NCI-H2227 (cell line): Measurements from ENCODE around the gene TMEM158.

ENCODE experiments used
- DNase-seq: peaks from one replicate; lab custom pipeline; 2025; ENCODE audit not compliant: unreplicated experiment; lab: John Stamatoyannopoulos, UW

TMEM158 gene

DNA sequence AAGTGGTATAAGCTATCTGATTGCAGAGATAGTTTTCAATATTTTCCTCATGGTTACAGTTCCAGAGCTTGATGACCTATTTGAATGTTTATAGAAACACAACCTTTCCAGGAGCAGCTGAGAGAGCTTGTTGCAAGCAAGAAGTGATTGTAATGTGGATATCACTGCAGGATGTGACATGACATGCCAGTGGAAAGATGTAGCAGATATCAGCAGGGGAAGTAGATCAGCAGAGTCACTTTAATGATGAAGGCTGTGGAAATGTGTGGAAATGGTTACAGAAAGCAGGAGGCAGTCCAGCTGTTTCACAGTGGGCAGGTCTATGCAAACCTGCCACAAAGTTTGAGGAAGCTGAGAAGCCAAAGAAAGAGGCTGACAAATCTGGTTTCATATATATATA lies 21.0 kb downstream of the TMEM158 start:
- no peak for DNase-seq

GRCh38 chr3:45204136-45204535 lies 22.0 kb downstream of the TMEM158 start:
- DNase-seq = no peak

- DNase-seq = no peak
These were observed 26.0 kb downstream of the TMEM158 start for GRCh38 chr3:45199837-45200648.

GRCh38 chr3:45198264-45199260 lies 27.5 kb downstream of the TMEM158 start:
- DNase-seq = no peak

DNA sequence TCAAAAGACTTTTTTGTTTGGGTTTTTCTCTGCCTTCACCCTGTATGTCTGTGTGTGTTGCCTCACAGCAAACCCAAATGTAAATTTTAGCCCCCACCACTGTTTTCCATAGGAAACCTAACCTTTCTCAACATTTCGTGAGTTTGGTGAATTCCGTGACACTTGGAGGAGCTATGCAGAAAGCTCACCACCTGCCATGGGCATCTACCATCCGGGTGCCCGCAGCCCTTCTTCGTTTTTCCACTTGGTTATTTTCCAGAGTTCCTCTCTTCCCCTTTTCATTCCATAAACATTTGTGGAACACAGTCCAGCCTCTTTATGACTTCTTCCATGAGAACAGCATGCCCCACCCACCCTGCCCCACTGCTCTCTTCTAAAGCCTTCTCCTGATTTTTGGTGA lies 31.3 kb downstream of the TMEM158 start:
- DNase-seq = no peak

DNA sequence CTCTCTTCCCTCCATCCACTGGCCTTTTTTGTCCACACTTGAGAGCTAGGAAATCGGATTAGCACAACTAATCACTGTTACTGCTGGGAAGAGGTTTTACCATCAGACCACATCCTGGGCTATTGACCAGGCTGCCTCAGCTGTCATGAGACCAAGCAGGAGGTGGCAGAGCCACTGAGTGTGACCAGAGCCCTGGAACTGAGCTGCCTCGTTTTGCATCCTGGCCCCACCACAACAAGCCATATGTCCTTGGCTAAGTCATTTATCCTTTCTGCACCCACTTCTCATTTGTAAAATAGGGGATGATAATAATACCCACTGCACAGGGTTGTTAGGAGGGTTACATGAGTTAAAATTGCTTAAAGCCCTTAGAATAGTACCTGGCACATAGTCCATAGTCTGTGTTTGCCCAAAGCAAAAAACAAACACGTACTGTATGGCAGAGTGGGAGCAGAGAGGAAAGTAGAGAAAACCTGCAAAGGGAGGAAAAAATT lies 34.1 kb downstream of the TMEM158 start:
- DNase-seq = no peak

GRCh38 chr3:45191424-45191823 lies 34.7 kb downstream of the TMEM158 start:
- DNase-seq = no peak

GRCh38 chr3:45188719-45189659 lies 37.1 kb downstream of the TMEM158 start:
- DNase-seq = peak; percentile 31

GRCh38 chr3:45187694-45188141 lies 38.4 kb downstream of the TMEM158 start:
- DNase-seq = no peak

DNA sequence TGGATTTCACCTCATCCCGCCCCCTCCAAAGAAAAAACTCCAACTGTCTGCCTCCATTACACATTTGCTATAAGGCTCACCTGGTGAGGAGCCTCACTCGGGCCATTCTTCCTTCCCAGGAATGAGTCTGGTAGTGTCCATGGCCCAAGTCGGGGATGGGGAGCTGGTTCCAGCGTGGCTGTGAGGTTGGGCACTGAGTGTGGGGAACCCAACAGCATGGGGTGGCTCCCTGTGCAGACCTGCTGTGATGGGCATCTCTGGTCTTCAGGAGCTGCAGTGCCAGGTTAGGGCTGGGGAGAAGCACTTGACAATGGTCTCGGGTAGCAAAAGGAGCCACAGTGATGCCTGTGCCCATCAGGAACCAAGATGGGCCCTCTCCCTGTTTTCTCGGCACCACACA lies 39.2 kb downstream of the TMEM158 start:
- DNase-seq = no peak

GRCh38 chr3:45185461-45185860 lies 40.6 kb downstream of the TMEM158 start:
- no peak for DNase-seq

DNA sequence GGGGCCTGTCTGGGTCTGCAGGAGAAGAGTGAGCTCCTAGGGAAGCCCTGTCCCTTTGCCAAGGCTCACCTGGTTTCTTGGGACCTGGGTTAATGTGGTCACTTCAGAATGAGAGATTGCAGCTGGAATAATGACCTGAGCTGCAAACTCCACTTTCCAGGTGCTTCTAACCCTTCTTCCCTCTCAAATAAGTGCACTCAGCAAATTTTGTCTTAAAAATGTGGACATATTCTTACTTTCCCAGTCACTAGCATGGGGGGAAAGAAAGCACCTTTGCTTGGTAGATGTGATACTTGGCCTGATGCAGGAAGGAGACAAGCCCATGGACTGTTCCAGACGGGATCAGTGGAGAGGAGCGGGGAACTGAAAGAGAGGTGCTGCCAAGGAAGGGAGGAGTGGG lies 41.0 kb downstream of the TMEM158 start:
- DNase-seq = no peak

- DNase-seq = no peak
These were observed 42.2 kb downstream of the TMEM158 start for GRCh38 chr3:45183872-45184262.

DNA sequence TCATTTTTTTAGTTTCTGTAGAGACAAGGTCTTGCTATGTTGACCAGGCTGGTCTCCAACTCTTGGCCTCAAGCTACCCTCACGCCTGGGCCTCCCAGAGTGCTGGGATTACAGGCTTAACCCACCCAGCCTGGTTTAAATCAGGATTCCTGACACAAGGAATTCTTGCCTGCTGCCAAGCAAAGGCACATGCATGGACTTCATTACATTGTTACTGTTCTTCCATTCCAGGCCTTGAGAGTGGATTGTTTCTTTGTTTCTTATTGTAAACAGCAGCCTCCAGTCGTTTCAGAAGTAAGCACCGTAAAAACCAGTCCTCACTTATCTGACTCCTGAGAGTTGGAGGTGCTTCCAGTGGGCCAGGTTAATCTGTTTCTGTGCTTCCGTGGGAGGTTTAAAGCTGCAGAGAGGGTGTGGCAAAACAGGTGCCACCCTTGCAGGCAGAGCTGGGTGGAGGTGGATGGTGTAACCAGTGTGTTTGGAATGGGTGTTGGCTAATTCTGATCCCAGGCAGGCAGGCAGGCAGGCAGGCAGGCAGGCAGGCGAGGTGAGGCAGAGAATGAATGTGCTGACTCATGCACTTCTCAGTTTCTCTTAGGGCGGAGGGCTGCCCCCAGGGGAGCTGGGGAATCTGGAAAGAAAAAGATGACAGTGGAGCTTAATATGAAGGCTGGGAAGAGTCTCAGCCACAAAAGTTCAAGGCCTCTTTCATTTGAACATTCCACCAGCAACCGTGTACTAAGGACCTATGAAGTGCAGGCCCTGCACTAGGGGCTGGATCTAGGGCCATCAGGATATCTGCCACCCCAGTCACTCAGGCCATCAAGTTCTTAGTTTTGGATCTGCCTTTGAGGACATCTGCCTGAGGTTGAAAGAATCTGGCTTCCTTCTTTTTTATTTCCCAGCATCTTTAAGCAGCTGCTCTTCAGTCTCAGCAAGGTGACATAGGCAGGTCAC lies 42.9 kb downstream of the TMEM158 start:
- DNase-seq = no peak

GRCh38 chr3:45181496-45181895 lies 44.6 kb downstream of the TMEM158 start:
- no peak for DNase-seq

DNA sequence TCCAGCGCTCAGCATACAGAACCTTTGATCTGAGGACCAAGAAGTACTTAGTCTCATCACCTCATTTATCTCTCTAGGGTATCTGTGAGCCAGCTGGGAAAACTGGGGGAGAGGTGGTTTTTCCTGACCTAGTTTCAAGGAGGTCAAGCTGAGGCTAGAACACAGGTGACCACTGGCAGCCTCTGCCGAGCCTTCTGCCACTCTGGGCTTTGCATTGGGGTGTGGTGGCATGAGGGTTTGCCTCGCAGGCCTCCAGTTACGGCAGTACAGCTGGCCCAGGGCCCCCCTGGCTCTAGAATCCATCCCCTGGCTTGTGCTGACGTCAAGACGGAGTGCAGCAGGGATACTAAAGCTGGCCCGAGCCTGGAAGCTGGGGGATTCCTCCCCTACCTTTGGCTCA lies 45.2 kb downstream of the TMEM158 start:
- no peak for DNase-seq

GRCh38 chr3:45180051-45180450 lies 46.0 kb downstream of the TMEM158 start:
- no peak for DNase-seq

DNA sequence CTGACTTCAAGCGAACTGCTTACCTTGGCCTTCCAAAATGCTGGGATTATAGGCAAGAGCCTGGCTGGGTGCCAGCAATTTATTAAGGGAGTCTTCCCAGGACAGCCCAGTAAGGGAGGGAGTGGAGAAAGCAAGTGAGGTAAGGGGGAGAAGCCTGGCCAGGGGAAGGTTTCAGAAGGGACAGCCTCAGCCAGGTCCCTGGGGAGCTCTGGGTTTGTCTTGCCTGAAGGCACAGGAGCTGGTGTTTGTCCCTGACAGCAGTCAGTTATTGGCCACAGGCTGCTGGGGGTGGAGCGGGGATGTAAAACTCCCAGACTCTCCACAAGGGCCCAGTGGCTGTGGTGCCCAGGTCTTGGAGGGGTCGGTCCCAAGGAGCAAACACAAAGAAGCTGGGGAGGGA lies 46.9 kb downstream of the TMEM158 start:
- no peak for DNase-seq
